ENCODE data around the gene AP5M1.
"Not testable (repeated sequence)": the region's sequence is repeated elsewhere in the genome, so short reads cannot be mapped to it uniquely, and the experiment has no call there.

AP5M1 gene

DNA sequence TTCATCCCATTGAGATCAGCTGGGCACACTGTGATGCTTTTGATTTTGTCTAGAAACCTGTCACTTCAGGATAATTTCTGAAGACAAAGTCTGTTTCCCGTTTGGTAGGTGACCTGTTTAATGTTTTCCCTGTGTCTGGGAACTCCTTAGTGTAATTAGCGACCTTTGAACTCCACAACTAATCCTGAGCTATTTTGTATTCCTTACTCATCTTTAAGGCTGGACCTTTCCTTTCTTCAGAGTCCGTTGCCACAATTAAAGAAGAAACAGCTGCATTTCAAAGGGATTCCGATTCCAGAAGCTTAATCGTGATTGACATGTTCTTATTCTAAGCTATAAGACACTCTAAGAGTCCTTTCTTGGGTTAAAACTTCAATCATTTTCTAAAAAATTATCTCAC is 22.0 kb downstream of the AP5M1 start:
- H3K4me3 ChIP-seq (ENCODE audit: low read depth, low read length), result no peak overlapping the region

GRCh38 chr14:57291692-57292647 is 23.2 kb downstream of the AP5M1 start:
- no peak overlapping the region for H3K4me3 ChIP-seq (ENCODE audit: low read depth, low read length)

DNA sequence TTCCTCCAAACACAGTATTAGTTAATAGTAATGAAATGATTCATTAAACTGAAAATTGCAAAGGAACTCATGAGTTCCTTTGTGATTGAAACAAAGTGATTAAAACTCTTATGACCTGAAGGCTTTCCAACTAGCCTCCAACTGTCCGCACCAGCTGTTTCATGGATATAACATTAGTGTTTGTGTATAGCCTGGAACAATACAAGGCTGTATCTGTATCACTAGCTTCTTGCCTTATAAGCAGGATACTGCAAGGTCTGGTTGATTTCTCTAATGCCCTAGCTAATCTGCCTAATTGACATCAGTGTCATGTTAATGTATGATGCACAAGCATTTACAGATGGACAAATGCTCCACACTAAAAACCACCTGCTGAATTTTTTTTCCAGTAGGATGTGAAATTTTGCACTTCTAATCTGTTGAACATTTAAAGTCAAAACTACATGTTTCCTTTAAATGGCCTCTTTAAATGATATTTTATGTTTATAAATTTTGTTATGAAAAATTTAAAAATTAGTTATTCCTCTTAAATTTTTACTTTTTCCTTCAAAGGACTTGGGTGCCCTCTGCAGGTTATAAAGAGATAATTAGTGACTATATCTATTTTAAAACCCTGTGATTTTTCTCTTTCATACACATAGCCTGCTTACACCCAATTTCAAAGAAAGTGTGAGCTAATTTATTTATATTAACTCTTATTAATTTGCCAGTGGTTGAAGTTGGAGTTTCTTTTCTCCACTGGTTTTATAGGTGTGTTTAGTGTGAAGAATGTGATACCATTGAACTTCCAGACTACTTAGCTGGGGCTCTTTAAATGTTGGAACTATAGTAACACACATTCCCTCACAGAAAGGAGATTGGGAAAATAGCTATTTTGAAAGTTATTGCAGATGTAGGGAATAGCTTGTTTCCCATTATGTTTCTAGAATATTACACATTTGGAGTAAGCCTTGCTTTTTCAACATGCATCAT is 25.4 kb downstream of the AP5M1 start:
- no peak overlapping the region for H3K4me3 ChIP-seq (ENCODE audit: low read depth, low read length)

DNA sequence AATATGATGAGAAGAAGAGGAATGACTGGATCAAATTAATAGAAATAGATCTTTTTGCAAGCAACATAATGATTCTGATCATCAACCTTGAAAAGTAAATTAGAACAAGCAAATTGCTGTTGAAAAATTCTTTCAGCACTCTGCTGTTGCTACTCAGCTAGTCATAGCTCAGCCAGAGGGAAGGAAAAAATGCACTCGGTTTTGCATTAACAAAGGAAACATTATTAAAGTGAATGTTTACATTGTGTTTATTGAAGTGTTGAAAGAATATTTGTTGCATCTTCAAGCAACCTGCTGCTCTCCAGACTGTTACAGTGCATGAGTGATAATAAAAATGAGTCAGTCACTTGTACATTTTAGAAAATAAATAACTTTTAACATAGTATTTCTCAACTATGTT is 26.5 kb downstream of the AP5M1 start:
- no peak overlapping the region for H3K4me3 ChIP-seq (ENCODE audit: low read depth, low read length)

DNA sequence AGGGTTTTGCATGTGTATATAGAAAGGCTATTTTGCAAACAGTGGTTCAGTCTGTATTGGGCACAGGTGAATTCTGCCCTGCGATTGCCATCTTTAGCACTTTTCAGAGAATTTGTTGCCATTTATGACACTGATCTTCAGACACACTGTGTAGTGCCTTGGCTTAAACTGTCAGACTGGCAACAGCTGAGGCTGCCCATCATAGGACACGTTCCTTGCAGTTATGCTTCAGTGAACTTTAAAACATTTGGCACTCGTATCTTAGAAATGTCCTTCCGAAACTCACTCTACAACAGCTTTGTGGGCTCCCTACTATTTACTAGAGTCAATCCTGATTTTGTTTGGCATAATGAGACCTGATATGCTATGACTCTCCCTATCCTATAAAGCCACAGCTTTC is 29.1 kb downstream of the AP5M1 start:
- H3K4me3 ChIP-seq (ENCODE audit: low read depth, low read length), result no peak overlapping the region

- no peak overlapping the region for H3K4me3 ChIP-seq (ENCODE audit: low read depth, low read length)
These were observed 30.7 kb downstream of the AP5M1 start for GRCh38 chr14:57299511-57299910.

- no peak overlapping the region for H3K4me3 ChIP-seq (ENCODE audit: low read depth, low read length)
These were observed 34.1 kb downstream of the AP5M1 start for GRCh38 chr14:57302883-57303282.

DNA sequence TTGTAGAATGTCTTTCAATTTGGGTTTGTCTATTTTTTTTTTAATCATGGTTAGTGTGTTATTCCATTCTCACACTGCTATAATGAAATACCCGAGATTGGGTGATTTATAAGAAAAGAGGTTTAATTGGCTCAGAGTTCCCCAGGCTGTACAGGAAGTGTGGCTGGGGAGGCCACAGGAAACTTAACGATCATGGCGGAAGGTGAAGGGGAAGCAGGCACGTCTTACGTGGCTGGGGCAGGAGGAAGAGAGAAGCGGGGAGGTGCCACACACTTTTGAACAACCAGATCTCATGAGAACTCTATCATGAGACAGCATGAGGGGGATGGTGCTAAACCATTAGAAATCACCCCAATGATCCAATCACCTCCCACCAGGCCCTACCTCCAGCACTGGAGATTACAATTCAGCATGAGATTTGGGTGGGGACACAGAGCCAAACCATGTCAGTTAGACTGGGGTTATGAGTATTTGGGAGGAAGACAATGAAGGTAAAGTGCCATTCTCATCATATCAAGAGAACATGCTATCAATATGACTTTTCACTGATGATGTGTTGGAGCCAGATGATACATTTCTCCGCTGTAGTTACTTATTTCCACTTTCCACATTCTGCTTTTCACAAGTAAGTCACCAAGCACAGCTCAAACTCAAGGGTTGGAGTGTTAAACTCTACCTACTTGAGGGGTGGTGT is 45.8 kb downstream of the AP5M1 start:
- H3K4me3 ChIP-seq (ENCODE audit: low read depth, low read length), result no peak overlapping the region

DNA sequence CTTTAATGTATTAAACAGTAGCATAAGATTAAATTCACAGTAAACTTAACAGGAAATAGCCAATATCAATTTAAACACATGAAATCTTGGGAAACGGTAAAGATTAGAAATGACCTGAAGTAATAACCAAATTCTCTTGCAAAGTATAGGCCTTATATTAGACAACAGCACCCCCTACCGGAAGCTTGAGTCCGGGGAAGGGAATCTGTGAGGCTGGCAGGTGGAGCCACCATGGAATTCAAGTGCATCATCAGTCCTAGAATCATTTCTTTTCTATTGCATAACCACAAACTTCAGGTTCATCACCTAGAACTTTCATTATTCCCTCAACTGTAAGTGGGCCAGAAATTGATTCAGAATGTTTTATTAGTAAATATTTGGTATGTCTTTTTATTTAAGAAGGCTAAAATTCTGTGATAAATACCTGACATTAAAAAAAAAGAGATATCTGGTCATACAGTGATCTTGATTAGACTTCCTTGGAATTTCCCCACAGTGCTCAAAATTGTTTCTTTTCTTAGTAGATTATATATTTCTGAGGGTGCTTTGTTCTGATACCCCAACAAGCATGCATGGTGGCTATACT is 48.6 kb downstream of the AP5M1 start:
- H3K4me3 ChIP-seq (ENCODE audit: low read depth, low read length), result no peak overlapping the region

GRCh38 chr14:57319636-57320192 is 50.9 kb downstream of the AP5M1 start:
- no peak overlapping the region for H3K4me3 ChIP-seq (ENCODE audit: low read depth, low read length)

GRCh38 chr14:57323721-57324120 is 55.0 kb downstream of the AP5M1 start:
- no peak overlapping the region for H3K4me3 ChIP-seq (ENCODE audit: low read depth, low read length)

DNA sequence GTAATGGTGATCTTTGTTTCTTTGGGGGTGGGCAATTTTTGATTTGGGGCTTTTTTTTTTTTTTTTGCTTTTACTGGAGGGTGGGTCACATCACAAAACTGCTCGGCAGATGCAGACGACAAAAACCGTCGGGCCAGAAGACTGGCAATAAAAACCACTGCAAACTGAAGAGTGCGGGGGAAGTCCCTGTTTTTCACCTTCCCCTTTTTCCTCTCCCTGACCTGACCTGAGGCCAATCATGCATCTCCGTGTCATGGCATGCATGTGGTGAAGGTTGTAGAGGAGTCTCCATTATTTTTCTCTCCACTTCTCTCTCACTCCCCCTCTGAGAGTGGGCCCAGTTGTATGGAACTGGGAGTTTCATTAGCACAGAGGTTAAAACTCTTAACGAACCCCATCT is 57.5 kb downstream of the AP5M1 start:
- H3K4me3 ChIP-seq (ENCODE audit: low read depth, low read length), result no peak overlapping the region

DNA sequence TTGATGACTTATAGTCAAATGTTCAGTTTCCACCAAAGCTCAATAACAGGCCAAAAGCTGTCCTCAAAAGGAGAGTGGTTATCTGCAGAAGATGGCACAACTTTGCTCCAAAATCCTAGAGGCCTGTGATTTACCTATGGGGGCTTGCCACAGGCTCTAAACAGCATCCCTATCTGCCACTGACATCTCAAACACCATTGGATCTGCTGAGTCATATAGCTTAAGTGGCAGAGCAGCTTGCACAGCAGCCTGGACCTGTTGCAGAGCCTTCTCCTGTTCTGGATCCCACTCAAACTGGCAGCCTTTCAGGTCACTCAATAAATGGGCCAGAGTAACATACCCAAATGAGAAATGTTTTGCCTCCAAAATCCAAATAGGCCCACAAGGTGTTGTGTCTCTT is 61.1 kb downstream of the AP5M1 start:
- H3K4me3 ChIP-seq (ENCODE audit: low read depth, low read length), result no peak overlapping the region

DNA sequence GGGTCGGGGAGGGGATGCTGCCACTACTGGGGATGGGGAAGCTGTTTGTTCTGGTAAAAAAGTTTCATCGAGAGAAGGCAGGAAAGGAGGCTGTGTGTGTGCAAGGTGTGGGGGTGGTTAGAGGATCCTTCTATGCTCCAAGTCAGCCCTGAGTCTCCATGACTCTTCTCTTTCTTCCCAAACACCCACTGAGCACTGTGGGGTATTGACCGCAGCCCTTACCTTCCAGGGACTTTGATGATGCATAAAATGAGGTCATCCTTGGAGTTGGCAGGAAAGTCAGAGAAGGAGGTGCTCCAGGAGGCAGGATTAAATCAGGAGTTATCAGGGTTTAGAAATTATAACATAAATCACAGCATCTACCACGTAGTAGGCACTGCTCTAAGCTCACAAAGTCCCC is 63.7 kb downstream of the AP5M1 start:
- H3K4me3 ChIP-seq (ENCODE audit: low read depth, low read length), result not testable (repeated sequence)

GRCh38 chr14:57333726-57334125 is 65.0 kb downstream of the AP5M1 start:
- H3K4me3 ChIP-seq (ENCODE audit: low read depth, low read length), result not testable (repeated sequence)

- peak overlapping the region; percentile 13 for H3K4me3 ChIP-seq (ENCODE audit: low read depth, low read length)
These were observed 75.0 kb downstream of the AP5M1 start for GRCh38 chr14:57343545-57344297.

DNA sequence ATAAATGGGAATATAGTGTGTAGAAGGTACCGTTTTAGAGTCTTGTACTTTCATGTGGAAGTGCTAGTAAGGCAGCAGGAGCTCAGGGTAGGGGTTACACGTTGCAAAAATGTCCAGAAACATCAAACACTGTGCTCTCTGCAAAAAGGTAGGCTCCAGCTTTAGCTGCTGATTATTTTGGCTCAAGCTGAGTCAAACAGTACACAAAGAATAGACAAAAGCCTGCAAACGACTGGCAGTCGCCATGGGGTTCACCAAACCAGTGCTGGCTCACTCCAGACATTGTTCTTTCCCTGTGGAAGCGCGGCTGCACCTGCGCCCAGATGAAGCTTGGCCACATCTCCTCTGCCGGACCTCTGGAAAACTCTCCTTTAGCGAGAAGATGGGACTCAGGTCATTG is 76.3 kb downstream of the AP5M1 start:
- no peak overlapping the region for H3K4me3 ChIP-seq (ENCODE audit: low read depth, low read length)

DNA sequence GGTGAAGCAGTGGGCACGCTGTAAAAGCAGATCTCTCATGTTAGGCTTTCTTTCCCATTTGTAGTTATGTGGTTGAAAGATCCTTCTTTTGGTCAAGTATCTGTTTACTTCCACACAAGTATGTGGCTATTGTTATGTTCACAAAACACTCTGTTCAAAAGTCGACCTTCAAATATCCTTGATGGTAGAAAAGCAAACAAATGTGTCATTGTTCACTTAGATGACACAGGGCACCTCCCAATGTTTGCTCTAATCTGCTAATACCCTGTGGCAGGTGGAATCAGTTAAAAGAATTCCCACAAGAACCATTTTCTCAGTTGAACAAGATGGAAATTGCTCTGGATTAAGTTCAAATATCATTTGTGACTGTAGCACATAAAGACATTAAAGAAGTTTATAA is 78.0 kb downstream of the AP5M1 start:
- no peak overlapping the region for H3K4me3 ChIP-seq (ENCODE audit: low read depth, low read length)

Data from iPS-11a (cell line).